Liver (tissue), 3 donors: ENCODE results near the gene DCDC2C.

ENCODE experiments used
- EGR1 ChIP-seq, 2 donors: IDR thresholded peaks; 2 replicates each; pipeline ENCODE4 v1.6.1; 2016 to 2018; ENCODE audit warnings: antibody characterized with exemption in 2 of 2, low read depth in 2 of 2
- TF ChIP-seq, protein P1 (sequence below): fragments of 150-350 bp; IDR thresholded peaks from 2 replicates; pipeline ENCODE4 v1.5.1; 2017; ENCODE audit warnings: improper control_type of control experiment, low read depth, low read length; ENCODE audit not compliant: missing input control
- donor health status: healthy.
- donor health status: healthy.

GRCh38 chr2:3667151-3667631, 36.2 kb upstream of the DCDC2C start:
- TF ChIP-seq, protein P1, sequence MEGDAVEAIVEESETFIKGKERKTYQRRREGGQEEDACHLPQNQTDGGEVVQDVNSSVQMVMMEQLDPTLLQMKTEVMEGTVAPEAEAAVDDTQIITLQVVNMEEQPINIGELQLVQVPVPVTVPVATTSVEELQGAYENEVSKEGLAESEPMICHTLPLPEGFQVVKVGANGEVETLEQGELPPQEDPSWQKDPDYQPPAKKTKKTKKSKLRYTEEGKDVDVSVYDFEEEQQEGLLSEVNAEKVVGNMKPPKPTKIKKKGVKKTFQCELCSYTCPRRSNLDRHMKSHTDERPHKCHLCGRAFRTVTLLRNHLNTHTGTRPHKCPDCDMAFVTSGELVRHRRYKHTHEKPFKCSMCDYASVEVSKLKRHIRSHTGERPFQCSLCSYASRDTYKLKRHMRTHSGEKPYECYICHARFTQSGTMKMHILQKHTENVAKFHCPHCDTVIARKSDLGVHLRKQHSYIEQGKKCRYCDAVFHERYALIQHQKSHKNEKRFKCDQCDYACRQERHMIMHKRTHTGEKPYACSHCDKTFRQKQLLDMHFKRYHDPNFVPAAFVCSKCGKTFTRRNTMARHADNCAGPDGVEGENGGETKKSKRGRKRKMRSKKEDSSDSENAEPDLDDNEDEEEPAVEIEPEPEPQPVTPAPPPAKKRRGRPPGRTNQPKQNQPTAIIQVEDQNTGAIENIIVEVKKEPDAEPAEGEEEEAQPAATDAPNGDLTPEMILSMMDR, result no peak
- TF ChIP-seq EGR1 (IDR thresholded peaks at IDR 0.05; ENCODE audit: low read depth in 2 of 2), result no peak
